ENCODE results near the gene REEP2.

REEP2 gene

DNA sequence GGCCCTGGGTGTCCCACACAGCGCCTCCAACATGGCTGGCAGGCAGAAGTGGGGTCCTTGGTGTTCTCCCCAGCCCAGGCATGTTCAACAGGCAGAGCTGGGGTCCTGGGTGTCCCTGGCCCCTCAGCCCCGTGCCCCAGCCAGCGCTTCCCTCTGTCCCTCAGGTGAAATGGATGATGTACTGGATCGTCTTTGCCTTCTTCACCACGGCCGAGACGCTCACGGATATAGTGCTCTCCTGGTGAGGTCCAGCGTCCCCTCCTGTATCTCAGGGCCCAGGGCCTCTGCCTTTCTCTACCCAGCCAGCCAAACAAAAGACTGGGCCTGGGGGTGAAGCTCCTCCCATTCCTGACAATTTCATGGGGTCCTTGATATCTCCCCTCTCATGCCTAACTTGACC, 2.4 kb downstream of the REEP2 start:
- DNase-seq (ENCODE audit: low spot score), result peak; percentile 6
- in situ Hi-C loops (cut with MboI; ENCODE audit: low pct_unique_long_range_greater_than_20kb, low sequenced_read_pairs, unreplicated experiment), result loop anchor here (10.0 kb wide), 1 partner anchor 64 kb away; no protein-coding TSS in a partner anchor
- TF ChIP-seq, protein P1, sequence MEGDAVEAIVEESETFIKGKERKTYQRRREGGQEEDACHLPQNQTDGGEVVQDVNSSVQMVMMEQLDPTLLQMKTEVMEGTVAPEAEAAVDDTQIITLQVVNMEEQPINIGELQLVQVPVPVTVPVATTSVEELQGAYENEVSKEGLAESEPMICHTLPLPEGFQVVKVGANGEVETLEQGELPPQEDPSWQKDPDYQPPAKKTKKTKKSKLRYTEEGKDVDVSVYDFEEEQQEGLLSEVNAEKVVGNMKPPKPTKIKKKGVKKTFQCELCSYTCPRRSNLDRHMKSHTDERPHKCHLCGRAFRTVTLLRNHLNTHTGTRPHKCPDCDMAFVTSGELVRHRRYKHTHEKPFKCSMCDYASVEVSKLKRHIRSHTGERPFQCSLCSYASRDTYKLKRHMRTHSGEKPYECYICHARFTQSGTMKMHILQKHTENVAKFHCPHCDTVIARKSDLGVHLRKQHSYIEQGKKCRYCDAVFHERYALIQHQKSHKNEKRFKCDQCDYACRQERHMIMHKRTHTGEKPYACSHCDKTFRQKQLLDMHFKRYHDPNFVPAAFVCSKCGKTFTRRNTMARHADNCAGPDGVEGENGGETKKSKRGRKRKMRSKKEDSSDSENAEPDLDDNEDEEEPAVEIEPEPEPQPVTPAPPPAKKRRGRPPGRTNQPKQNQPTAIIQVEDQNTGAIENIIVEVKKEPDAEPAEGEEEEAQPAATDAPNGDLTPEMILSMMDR (IDR thresholded peaks at IDR 0.05; ENCODE audit: extremely low read depth, insufficient read depth, missing control alignments), result no peak

DNA sequence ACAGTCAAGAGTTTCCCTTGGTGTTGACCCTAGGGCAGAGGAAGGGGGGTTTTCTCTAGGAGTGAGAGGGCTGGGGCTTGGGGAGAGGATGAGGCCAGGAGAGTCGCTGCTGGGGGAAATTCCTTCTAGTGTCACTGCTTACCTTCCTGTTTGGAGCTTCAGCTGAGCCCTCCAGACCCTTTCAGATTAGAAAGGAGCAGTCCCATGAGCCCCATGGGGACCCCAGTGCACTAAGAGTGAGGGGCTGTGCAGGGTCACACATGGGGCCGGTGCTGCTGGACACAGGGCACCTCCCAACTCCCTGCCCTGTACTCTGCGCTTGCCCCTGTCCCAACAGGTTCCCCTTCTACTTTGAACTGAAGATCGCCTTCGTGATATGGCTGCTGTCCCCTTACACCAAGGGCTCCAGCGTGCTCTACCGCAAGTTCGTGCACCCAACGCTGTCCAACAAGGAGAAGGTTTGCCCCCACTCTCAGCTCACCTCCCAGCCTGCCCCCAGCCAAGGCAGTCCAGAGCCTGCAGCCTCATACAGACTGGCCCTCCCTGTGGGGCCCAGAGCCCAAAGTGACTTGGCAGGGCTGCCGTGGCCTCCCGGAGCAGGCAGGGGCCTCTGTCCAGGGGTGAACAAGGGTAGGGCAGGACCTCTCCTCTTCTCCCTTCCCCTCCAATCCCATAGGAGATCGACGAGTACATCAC, 5.4 kb downstream of the REEP2 start:
- TF ChIP-seq, protein P1 (IDR thresholded peaks at IDR 0.05; ENCODE audit: extremely low read depth, insufficient read depth, missing control alignments), result no peak
- peak; percentile 24 for DNase-seq (ENCODE audit: low spot score)
- in situ Hi-C loops (cut with MboI; ENCODE audit: low pct_unique_long_range_greater_than_20kb, low sequenced_read_pairs, unreplicated experiment), result loop anchor here (10.0 kb wide), 1 partner anchor 61 kb away; no protein-coding TSS in a partner anchor

DNA sequence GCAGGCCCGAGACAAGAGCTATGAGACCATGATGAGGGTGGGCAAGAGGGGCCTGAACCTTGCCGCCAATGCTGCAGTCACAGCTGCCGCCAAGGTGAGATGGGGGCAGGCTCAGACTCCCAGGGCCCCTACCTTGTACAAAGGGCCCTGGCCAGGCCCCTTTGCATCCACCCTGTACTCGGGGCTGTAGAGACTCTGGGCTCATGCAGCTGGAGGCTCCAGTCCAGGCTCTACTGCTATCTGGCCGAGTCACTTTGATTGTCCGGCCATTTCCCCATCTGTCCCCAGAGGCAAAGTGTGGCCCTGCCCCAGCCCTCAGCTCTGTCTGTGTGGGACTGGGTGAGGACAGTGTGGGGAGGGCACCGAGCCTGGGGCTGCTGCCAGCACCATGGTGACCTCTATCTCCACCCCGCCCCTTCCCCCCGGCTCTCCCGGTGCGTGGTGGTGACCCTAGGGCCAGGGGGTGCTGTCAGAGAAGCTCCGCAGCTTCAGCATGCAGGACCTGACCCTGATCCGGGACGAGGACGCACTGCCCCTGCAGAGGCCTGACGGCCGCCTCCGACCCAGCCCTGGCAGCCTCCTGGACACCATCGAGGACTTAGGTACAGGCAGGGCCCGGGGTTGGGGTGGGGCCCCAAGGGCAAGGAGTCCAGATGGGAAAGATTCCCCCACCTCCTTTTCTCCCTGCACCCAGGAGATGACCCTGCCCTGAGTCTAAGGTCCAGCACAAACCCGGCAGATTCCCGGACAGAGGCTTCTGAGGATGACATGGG, 6.1 kb downstream of the REEP2 start:
- in situ Hi-C loops (cut with MboI; ENCODE audit: low pct_unique_long_range_greater_than_20kb, low sequenced_read_pairs, unreplicated experiment), result loop anchor here (10.0 kb wide), 1 partner anchor 60 kb away; no protein-coding TSS in a partner anchor
- TF ChIP-seq, protein P1 (IDR thresholded peaks at IDR 0.05; ENCODE audit: extremely low read depth, insufficient read depth, missing control alignments), result no peak

DNA sequence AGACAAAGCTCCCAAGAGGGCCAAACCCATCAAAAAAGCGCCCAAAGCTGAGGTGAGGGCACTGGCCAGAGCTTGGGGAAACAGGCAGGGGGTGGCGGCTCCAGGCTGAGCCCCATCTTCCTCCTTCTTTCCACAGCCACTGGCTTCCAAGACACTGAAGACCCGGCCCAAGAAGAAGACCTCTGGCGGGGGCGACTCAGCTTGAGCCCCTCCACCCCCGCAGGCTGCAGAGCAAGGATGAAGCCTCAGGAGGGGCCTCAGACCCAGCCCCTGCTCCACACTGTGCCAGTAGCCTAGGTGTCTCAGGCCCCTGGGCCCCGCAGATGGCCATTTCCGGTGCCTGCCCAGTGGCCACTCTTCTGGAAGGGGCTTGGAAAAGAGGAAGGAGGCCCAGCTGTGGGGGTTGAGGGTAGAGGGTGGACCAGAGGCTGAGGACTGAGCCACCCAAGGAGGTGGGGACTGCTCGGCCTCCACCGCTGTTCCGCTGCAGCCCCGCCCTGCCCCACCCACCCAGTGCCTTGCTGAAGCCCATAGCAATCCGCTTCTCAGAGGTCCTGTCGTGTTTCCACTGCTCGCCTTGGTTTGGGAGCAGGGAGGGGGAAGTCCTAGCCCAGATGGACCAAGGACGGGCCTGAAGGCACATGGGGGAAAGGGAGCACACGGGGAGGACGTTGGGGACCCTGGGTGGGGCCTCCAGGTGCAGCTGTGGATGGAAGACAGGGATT, 6.9 kb downstream of the REEP2 start:
- no peak for DNase-seq (ENCODE audit: low spot score)
- TF ChIP-seq, protein P1 (IDR thresholded peaks at IDR 0.05; ENCODE audit: extremely low read depth, insufficient read depth, missing control alignments), result no peak
- in situ Hi-C loops (cut with MboI; ENCODE audit: low pct_unique_long_range_greater_than_20kb, low sequenced_read_pairs, unreplicated experiment), result loop anchor here (10.0 kb wide), 1 partner anchor 59 kb away; no protein-coding TSS in a partner anchor

More for the DNA sequence above, 6.1 kb downstream of the REEP2 start:
- DNase-seq (ENCODE audit: low spot score), result peak; percentile 9

DNA sequence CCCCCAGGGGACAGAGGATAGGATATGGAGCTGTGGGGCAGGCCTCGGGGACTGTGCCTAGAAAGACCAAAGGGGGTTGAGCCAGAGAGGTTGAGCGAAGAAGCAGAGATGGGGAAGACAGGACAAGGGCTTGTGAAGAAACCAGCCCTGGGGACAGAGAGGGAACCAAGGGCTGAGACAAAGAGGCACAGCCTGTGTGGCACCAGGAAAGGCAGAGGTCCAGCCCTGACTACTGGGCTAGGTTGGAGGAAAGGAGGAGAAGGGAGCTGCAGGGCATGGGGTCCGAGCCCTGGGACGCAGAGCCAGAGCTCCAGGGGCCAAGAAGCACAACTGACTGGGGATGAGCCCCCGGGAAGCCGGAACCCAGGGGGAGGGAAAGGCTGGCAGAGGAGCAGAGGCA, 9.2 kb downstream of the REEP2 start:
- in situ Hi-C loops (cut with MboI; ENCODE audit: low pct_unique_long_range_greater_than_20kb, low sequenced_read_pairs, unreplicated experiment), result loop anchor here (10.0 kb wide), 1 partner anchor 57 kb away; no protein-coding TSS in a partner anchor
- DNase-seq (ENCODE audit: low spot score), result no peak
- TF ChIP-seq, protein P1 (IDR thresholded peaks at IDR 0.05; ENCODE audit: extremely low read depth, insufficient read depth, missing control alignments), result no peak
